Nephron (organoid): Measurements from ENCODE around the gene DOCK2.

ENCODE experiments used
- H3K27ac Mint-ChIP-seq, 3 experiments: 2 replicates each; pipeline ENCODE4 v1.8.0; 2020; ENCODE audit warnings: mixed read lengths in 3 of 3, mild to moderate bottlenecking in 2 of 3, moderate library complexity in 1 of 3
- H3K27me3 Mint-ChIP-seq: 2 replicates; pipeline ENCODE4 v1.8.0; 2021; ENCODE audit warnings: low read depth, mild to moderate bottlenecking, moderate library complexity, mixed read lengths
- H3K36me3 Mint-ChIP-seq: 2 replicates; pipeline ENCODE4 v1.8.0; 2020; ENCODE audit warnings: low read depth, mixed read lengths
- H3K4me1 Mint-ChIP-seq: 2 replicates; pipeline ENCODE4 v1.8.0; 2020; ENCODE audit warnings: mixed read lengths
- H3K4me3 Mint-ChIP-seq, 3 experiments: 2 replicates each; pipeline ENCODE4 v1.8.0; 2020; ENCODE audit warnings: mild to moderate bottlenecking in 3 of 3, mixed read lengths in 3 of 3, moderate library complexity in 2 of 3
- H3K9me3 Mint-ChIP-seq: 2 replicates; pipeline ENCODE4 v1.8.0; 2020; ENCODE audit warnings: mixed read lengths
- TF ChIP-seq, protein P1 (sequence below), 3 experiments: fragments of 200-600 bp; sonication (generic); IDR thresholded peaks; one replicate each; pipeline ENCODE4 v1.5.0; 2021; ENCODE audit warnings: antibody characterized with exemption in 3 of 3; ENCODE audit not compliant: unreplicated experiment in 3 of 3

The DOCK2 gene

DNA sequence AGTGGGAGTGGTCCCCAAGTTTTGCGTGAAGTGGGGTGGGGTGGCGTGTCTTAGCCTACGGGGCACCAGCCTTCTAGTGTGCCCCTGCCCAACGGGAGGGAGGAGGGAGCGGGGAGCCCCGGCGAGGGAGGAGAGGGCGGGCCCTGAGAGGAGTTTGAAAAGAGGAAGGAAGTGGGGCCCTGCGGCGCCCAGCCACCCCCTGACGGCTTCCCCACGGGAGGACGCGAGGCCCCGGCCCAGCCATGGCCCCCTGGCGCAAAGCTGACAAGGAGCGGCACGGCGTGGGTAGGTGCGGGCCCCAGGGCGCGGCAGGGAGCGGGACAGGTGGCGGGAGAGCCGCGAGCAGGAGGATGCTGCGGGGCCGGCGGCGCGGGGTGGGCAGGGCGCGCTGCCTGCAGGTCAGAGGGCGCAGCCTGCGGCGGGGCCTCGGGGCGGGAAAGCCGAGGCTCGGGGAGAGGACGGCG, at the start of gene DOCK2:
Gene DOCK2 (plus strand): TSS at position 191 of the 464 bp plus-strand sequence. CDS start 52 bp downstream, at position 243.
- Mint-ChIP-seq H3K27ac (no peak within 1 kb of the TSS), H3K36me3 (no peaks in the 10 kb centered on the region), H3K9me3 (peaks cover 18% of the 10 kb centered on the region), H3K4me3 (peak within 1 kb of the TSS in 2 of 3 experiments; percentile 26 to 51), H3K4me1 (no peaks in the 10 kb centered on the region), H3K27me3 (peaks cover 40% of the 10 kb centered on the region)
- TF ChIP-seq, protein P1, sequence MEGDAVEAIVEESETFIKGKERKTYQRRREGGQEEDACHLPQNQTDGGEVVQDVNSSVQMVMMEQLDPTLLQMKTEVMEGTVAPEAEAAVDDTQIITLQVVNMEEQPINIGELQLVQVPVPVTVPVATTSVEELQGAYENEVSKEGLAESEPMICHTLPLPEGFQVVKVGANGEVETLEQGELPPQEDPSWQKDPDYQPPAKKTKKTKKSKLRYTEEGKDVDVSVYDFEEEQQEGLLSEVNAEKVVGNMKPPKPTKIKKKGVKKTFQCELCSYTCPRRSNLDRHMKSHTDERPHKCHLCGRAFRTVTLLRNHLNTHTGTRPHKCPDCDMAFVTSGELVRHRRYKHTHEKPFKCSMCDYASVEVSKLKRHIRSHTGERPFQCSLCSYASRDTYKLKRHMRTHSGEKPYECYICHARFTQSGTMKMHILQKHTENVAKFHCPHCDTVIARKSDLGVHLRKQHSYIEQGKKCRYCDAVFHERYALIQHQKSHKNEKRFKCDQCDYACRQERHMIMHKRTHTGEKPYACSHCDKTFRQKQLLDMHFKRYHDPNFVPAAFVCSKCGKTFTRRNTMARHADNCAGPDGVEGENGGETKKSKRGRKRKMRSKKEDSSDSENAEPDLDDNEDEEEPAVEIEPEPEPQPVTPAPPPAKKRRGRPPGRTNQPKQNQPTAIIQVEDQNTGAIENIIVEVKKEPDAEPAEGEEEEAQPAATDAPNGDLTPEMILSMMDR (IDR thresholded peaks at IDR 0.05; ENCODE audit: unreplicated experiment in 3 of 3), result no peak

DNA sequence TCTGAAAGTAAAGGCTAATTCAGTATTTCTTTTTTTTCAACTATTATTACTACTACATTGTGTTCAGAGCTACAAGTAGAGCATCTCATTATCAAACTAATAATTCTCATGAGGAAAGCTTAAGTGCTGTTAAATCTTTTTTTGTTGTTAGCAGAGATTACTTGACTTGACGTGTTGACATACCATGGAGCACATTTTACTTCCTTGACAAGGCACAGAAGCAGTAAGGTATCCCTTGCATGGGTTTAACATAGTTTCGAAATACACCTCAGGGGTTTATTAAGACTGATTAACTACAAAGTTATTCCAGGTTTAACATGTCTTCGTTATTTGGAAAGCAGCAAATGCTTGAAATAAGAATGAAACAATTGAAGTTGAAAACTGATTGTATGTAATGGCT, 46.5 kb upstream of the DOCK2 start:
- no peaks in the 10 kb centered on the region for H3K9me3 Mint-ChIP-seq
- H3K4me1 Mint-ChIP-seq, result peaks cover 12% of the 10 kb centered on the region
- TF ChIP-seq, protein P1 (IDR thresholded peaks at IDR 0.05; ENCODE audit: unreplicated experiment in 3 of 3), result no peak
- no peak overlapping the region for H3K27ac Mint-ChIP-seq
- H3K4me3 Mint-ChIP-seq, result no peak overlapping the region
- H3K27me3 Mint-ChIP-seq, result no peaks in the 10 kb centered on the region
- H3K36me3 Mint-ChIP-seq, result peaks cover 60% of the 10 kb centered on the region

DNA sequence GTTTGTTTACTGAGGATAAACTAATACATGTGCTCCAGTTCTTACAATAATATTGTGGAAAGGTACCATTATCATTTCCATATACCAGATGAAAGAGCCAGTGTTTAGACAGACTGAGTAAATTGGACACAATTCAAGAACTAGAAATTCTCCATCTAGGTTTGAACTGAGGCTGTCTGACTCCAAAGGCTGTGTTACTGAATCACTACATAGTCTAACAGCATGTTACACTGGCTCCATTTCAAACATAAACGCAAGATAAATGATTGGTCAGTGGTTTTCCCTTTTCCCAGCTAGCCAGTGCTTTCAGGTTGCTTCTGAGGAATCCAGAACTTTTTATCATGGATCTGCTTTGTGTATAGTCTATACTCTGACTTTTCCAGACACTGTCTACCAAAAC, 45.4 kb upstream of the DOCK2 start:
- Mint-ChIP-seq H3K4me1 (peaks cover 2% of the 10 kb centered on the region), H3K27me3 (no peaks in the 10 kb centered on the region), H3K36me3 (peaks cover 68% of the 10 kb centered on the region), H3K4me3 (no peak overlapping the region), H3K9me3 (no peaks in the 10 kb centered on the region), H3K27ac (no peak overlapping the region)
- TF ChIP-seq, protein P1 (IDR thresholded peaks at IDR 0.05; ENCODE audit: unreplicated experiment in 3 of 3), result no peak

DNA sequence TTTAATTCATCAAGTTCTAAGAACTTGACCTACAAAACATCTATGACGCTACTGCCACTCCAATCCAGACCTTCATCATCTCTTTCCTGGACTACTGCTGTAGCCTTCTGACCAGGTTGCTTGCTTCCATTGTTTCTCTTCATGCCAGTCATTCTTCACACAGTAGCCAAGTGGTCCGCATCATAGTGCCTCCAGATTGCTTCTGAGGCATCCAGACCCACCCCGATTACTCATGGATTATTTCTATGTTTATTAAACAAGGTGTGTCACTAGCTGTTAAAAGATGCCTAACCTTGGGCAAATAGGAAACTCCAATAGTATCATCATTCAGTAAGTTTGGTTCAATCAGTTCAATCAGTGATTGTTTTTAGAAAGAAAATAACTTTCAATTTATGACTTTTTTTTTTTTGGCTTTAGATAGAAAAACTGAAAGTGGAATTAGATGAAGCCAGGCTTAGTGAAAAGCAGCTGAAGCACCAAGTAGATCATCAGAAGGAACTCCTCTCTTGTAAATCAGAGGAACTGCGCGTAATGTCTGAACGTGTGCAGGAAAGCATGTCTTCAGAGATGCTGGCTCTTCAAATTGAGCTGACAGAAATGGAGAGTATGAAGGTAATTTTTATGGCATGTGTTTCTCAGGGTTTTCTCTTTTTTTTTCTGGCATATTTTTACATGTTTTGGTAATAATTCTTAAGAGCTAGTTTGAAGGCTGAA, 44.0 kb upstream of the DOCK2 start:
- Mint-ChIP-seq H3K4me1 (no peaks in the 10 kb centered on the region), H3K27me3 (no peaks in the 10 kb centered on the region), H3K4me3 (no peak overlapping the region), H3K27ac (no peak overlapping the region), H3K9me3 (no peaks in the 10 kb centered on the region), H3K36me3 (peaks cover 80% of the 10 kb centered on the region)
- TF ChIP-seq, protein P1 (IDR thresholded peaks at IDR 0.05; ENCODE audit: unreplicated experiment in 3 of 3), result no peak

DNA sequence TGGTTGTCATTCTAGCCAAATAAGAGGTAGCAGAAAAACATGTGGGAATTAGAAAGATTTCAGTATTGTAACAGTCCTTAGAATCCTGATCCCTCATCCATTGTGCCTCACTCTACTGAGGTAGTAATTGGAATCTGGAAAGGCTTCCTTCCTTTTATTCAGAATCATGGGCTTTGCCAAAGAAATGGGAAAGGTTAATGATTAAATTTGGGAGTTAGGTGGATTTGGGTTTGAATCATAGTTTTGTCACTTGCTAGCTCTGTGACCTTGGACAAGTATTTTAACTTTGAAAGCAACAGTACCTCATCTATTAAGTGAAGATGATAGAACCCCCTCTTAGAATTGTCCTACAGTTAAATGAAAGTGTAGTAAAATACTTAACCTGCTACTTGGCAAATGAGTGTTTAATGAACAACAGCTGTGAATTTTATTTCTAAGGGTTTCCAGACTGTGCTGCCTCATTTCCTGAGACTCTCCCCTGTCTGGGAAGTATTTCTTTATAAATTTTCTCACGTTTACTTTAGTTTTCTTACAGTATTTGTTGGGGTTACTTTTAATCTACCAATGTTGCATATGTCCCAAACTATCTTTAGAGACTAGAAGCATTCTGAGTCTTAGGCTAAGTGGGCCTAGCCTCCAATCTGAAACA, 41.8 kb upstream of the DOCK2 start:
- H3K27ac Mint-ChIP-seq, result no peak overlapping the region
- TF ChIP-seq, protein P1 (IDR thresholded peaks at IDR 0.05; ENCODE audit: unreplicated experiment in 3 of 3), result no peak
- H3K36me3 Mint-ChIP-seq, result peaks cover 72% of the 10 kb centered on the region
- no peaks in the 10 kb centered on the region for H3K27me3 Mint-ChIP-seq
- no peaks in the 10 kb centered on the region for H3K4me1 Mint-ChIP-seq
- no peak overlapping the region for H3K4me3 Mint-ChIP-seq
- no peaks in the 10 kb centered on the region for H3K9me3 Mint-ChIP-seq
